Lower leg skin (tissue), 4 donors: ENCODE results near the gene RTTN. TPM values are rescaled to one million over a fixed set of nuclear protein-coding genes. Genes with fewer than 3 reads are reported as not detected.

Experiments
- DNase-seq, 2 donors: peaks; one replicate each; pipeline ENCODE4 v3.0.0-alpha.2; 2019; ENCODE audit warnings: low spot score in 2 of 2
- H3K4me3 ChIP-seq: fragments of 200-600 bp; sonication (generic); 2 replicates; pipeline ENCODE4 v1.5.1; 2017; ENCODE audit warnings: mild to moderate bottlenecking, low read depth; ENCODE audit not compliant: poor library complexity, severe bottlenecking
- POLR2A ChIP-seq, 2 donors: fragments of 450-650 bp; IDR thresholded peaks; one replicate each; pipeline ENCODE4 v1.6.1; 2016 to 2017; ENCODE audit warnings: antibody characterized with exemption in 2 of 2, mild to moderate bottlenecking in 1 of 2, moderate library complexity in 1 of 2
- WGBS, 2 donors: methylation state at CpG; one replicate each; pipeline ENCODE4 v1.1.5; 2018; 5-methylcytosine and 5-hydroxymethylcytosine counted together
- intact Hi-C: fragments of 100-400 bp; cut with DNase I; formaldehyde crosslinking; loops from one replicate; pipeline ENCODE4 v1.15.0; 2023; ENCODE audit warnings: low total_unique reads
- total RNA-seq, 4 donors: library from RNA; depleted of rRNA; stranded (reverse); fragments of >200 nt; gene quantifications; one replicate each; pipeline ENCODE4 v1.1.0, GENCODE V29; 2016
- TF ChIP-seq, protein P1 (sequence below), 3 donors: fragments of 450-650 bp; IDR thresholded peaks; one replicate each; pipeline ENCODE4 v1.5.1; 2016; ENCODE audit warnings: antibody characterized with exemption in 3 of 3, mild to moderate bottlenecking in 3 of 3, moderate library complexity in 2 of 3

RTTN gene
- total RNA-seq, 4 donors from 2014 or later: 4.8 to 14.9 (median 7.8) TPM

DNA sequence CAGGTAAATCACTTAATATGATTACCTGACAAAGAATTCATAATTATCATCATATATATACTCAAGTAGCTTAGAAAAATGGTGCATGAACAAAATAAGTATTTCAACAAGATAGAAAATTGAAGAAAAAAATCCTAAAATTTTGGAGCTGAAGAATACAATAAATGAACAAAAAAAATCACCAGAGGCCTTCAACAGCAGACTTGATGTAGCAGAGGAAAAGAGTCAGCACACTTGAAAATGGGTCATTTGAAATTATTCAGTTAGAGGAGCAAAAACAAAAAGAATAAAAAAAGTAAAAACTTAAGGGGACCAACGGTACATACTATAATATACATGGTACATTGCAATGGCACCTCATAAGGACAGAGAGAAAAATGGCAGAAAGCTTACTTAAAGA lies 217.6 kb downstream of the RTTN start:
- no peak overlapping the region for H3K4me3 ChIP-seq
- intact Hi-C loops: no loop called here
- DNase-seq: no peak
- TF ChIP-seq POLR2A (IDR thresholded peaks at IDR 0.05): no peak
- TF ChIP-seq, protein P1, sequence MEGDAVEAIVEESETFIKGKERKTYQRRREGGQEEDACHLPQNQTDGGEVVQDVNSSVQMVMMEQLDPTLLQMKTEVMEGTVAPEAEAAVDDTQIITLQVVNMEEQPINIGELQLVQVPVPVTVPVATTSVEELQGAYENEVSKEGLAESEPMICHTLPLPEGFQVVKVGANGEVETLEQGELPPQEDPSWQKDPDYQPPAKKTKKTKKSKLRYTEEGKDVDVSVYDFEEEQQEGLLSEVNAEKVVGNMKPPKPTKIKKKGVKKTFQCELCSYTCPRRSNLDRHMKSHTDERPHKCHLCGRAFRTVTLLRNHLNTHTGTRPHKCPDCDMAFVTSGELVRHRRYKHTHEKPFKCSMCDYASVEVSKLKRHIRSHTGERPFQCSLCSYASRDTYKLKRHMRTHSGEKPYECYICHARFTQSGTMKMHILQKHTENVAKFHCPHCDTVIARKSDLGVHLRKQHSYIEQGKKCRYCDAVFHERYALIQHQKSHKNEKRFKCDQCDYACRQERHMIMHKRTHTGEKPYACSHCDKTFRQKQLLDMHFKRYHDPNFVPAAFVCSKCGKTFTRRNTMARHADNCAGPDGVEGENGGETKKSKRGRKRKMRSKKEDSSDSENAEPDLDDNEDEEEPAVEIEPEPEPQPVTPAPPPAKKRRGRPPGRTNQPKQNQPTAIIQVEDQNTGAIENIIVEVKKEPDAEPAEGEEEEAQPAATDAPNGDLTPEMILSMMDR (IDR thresholded peaks at IDR 0.05): no peak
- 96 to 97% methylated on average over 1 of the region's 1 CpG for WGBS, 2 donors

DNA sequence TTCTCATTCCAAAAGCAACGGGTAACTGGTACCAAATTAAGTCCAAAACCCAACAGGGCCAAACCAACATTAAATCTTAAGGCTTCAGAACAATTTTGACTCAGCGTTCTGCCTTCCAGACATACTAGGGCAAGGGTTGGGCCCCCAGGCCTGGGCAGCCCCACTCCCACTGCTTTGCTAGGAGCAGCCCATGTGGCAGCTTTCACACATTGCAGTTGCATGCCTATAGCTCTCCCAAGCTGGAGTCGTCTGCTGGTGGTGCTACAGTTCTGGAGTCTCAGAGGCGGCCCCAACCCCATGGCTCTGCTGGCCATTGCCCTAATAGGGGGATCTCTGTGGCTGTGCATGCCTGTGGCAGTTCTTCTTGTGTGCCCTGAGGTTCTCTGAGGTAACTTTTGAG lies 220.2 kb downstream of the RTTN start:
- WGBS, 2 donors: 93 to 97% methylated on average over 4 of the region's 4 CpGs
- intact Hi-C loops: no loop called here
- TF ChIP-seq, protein P1 (IDR thresholded peaks at IDR 0.05): no peak
- TF ChIP-seq POLR2A (IDR thresholded peaks at IDR 0.05): no peak

GRCh38 chr18:69982417-69982816 lies 223.1 kb downstream of the RTTN start:
- TF ChIP-seq, protein P1 (IDR thresholded peaks at IDR 0.05): no peak
- TF ChIP-seq POLR2A (IDR thresholded peaks at IDR 0.05): no peak
- intact Hi-C loops: no loop called here
- DNase-seq: no peak
- 87 to 95% methylated on average over 4 of the region's 4 CpGs for WGBS, 2 donors
- no peak overlapping the region for H3K4me3 ChIP-seq

More for the DNA sequence above, 220.2 kb downstream of the RTTN start:
- no peak overlapping the region for H3K4me3 ChIP-seq
- DNase-seq: no peak

- DNase-seq: no peak
- WGBS, 2 donors: 79 to 87% methylated on average over 2 of the region's 2 CpGs
- TF ChIP-seq, protein P1 (IDR thresholded peaks at IDR 0.05): no peak
- no peak for TF ChIP-seq POLR2A (IDR thresholded peaks at IDR 0.05)
- H3K4me3 ChIP-seq: no peak overlapping the region
- intact Hi-C loops: no loop called here
Measured at GRCh38 chr18:69981948-69982347, 223.5 kb downstream of the RTTN start.

DNA sequence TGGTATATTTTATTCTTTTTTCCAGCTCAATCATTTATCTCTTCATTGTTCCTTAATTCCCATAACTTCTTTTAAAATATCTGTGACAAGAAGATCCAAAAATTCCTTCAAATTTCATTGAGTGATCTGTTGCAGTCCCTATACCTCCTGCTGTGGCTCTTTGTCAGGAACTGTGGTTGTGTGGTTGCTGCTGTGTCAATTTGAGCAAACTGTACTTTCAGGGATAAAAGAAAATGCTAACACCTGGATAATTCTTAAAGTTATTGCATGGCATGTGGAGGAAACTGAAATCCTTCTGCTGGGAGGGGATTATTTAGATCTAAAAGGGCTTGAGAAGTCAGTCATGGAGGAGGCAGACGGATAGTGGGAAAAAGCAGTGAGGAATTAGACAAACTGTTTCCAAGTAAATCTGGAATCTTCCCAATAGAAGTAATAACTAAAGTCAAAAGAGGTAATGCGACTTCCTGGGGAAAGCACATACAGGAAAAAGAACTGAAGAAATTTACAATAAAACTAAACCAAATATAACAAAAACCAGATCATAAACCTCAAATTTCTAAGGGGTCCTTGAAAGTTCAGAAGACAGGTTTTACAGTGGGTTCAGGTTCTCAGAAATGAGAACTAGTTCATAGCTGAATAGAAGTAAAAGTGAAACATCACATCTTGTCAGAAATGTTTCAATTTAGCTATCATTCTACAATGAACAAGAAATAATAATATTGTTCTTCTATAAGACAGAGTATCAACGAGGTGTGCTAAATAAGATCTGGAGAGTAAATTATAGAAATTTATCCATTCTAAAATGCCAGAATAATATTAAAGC lies 224.3 kb downstream of the RTTN start:
- H3K4me3 ChIP-seq: no peak overlapping the region
- intact Hi-C loops: no loop called here
- DNase-seq: no peak
- TF ChIP-seq, protein P1 (IDR thresholded peaks at IDR 0.05): no peak
- 66 to 72% methylated on average over 3 of the region's 3 CpGs for WGBS, 2 donors

GRCh38 chr18:69980509-69980908 lies 225.0 kb downstream of the RTTN start:
- no peak overlapping the region for H3K4me3 ChIP-seq
- intact Hi-C loops: no loop called here
- TF ChIP-seq POLR2A (IDR thresholded peaks at IDR 0.05): no peak
- TF ChIP-seq, protein P1 (IDR thresholded peaks at IDR 0.05): no peak
- DNase-seq: no peak
- 59 to 72% methylated on average over 4 of the region's 4 CpGs for WGBS, 2 donors
